NCI-H82 (cell line): ENCODE results near the gene NAA16.
"Not testable (repeated sequence)": the region's sequence is repeated elsewhere in the genome, so short reads cannot be mapped to it uniquely, and the experiment has no call there.

Experiments
- DNase-seq: peaks from one replicate; lab custom pipeline; 2025; lab: John Stamatoyannopoulos, UW

Gene NAA16

GRCh38 chr13:41409611-41410010 is 98.5 kb downstream of the NAA16 start:
- DNase-seq = no peak

- DNase-seq = no peak
Observed at GRCh38 chr13:41411060-41411459, 100.0 kb downstream of the NAA16 start.

DNA sequence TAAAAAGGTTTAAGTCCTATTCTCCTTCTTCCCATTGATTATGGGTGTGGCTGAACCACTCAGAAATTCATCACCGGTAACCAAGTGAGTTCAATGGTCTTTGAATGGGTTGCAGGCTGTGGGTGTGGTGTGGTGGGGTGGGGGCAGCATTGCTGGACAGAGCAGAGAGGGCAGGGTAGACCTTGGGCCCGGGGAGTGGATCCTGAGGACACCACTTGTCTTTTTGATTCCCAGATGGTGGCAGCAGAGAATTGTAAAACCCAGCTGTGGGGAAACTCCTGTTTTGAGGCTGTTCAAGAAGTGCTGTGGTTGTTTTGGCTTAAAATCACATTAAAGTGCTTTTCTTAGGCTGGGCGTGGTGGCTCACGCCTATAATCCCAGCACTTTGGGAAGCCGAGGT is 100.5 kb downstream of the NAA16 start:
- peak; percentile 16 for DNase-seq

DNA sequence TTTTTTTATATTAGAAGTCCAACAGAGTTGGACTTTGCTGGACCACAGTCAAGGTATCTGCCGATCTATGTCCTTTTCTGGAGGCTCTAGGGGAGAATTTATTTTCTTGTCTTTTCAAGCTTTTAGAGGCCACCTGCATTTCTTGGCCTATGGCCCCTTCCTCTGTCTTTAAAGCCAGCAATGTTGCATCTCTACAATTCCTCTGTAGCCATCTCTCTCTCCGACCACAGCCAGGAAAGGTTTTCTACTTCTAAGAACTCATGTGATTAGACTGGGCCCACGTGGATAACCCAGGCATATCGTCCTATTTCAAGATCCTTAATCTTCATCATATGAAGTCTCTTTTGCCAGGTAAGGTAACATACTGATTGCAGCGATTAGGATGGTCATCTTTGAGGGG is 102.8 kb downstream of the NAA16 start:
- no peak for DNase-seq

DNA sequence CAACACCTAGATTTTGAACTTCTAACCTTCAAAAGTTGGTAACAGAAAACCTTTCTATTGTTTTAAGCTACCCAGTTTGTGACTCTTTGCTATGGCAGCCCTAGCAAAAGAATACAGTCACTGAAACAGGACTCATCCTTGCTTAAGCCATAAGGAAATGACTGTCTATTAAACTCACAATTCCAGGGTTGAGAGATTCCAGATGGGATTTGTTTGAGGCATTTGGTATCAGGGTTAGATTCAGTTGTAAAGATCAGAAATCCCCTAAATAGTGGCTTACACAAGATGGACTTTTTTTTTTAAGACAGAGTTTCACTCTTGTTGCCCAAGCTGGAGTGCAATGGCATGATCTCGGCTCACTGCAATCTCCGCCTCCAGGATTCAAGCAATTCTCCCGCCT is 105.2 kb downstream of the NAA16 start:
- DNase-seq = no peak

- DNase-seq = no peak
Observed at GRCh38 chr13:41418027-41418426, 107.0 kb downstream of the NAA16 start.

DNA sequence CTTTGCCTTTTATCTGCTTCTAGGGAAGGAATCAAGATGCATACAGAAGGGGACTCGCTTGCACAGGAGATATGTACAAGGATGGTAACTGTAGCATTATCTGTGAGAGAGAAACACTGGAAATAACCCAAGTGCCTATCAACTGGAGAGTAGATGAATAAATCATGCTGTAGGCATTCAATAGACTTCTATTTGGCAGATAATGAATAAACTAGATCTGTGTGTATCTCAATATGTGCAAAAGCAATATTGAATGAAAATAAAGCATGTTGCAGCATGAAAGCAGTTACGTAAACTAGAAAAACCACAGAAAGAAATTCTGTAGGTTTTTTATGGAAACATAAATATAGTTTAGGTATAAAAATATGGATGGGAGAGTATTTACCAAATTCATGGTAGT is 107.7 kb downstream of the NAA16 start:
- no peak for DNase-seq

DNA sequence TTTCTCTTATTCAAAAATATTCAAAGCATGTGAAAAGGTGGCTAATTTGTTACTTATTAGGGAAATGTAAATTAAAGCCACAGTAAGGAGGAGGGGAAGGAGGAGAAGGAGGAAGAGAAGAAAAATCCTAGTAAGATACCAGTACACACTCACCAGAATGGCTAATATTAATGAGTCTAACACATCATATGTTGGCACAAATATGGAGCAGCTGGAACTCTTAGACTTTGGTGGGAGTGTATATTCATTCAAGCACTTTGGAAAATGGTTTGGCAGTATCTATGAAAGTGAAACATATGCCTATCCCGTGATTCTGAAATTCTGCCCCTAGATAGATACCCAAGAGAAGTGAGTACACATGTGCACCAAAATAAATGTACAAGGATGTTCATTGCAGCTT is 108.1 kb downstream of the NAA16 start:
- DNase-seq = no peak

- DNase-seq = no peak
Observed at GRCh38 chr13:41420146-41420545, 109.1 kb downstream of the NAA16 start.

GRCh38 chr13:41421330-41421729 is 110.3 kb downstream of the NAA16 start:
- not testable (repeated sequence) for DNase-seq

DNA sequence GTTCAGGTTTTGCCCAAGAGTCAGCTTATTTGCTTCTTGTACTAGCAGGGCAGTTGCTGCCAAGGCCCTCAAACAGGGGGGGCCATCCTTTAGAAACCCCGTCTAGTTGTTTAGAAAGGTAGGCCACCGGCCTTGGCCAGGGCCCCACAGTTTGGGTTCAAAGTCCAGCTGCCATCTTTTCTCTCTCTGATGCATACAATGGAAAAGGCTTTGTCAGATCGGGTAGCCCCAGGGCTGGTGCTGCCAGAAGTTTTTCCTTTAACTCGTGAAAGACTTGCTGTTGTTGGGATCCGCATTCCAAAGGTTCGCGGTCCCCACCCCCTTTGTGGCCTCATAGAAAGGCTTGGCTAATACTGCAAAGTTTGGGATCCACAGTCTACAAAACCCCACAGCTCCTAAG is 110.9 kb downstream of the NAA16 start:
- not testable (repeated sequence) for DNase-seq

DNA sequence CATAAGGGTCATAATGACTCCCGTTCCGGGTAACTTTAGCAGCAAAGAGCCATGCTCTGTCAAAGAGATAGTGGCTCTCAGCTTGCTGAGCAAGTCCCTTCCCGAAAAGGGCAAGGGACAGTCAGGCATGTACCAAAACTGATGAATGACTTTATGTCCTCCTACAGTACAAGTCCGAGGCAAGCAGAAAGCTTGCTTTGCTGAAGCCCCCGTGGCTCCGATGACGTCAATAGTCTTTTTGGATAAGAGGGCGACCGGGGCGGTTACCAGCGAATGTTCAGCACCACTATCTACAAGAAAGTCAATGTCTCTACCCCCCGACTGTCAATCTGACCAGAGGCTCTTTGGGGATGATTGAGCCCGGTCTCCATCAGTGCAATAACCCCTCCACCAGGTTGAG is 112.2 kb downstream of the NAA16 start:
- DNase-seq = not testable (repeated sequence)

- not testable (repeated sequence) for DNase-seq
Observed at GRCh38 chr13:41424675-41425074, 113.6 kb downstream of the NAA16 start.

DNA sequence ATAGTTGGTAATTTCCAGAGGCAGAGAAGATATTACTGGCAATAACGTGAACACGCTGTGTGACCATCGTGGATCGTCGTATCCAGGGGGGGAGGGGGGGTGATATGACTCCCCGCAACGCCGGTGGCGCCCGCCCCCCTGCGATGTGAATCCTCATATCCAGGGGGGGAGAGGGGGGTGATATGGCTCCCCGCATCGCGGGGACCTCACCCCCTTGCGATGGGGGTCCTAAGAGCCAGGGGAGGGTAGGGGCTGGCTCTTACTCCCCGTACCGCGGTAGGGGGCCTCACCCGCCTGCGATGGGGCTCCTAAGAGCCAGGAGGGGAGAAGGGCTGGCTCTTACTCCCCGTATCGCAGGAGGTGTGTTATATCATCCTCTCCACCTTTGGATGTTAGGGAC is 115.0 kb downstream of the NAA16 start:
- DNase-seq = no peak
